GM12892 (cell line): ENCODE measurements around the gene OCEL1. TPM values are rescaled to one million over a fixed set of nuclear protein-coding genes. Genes with fewer than 3 reads are reported as not detected.
A peak's percentile ranks its signal among the peaks of the same experiment; 100 is the strongest.
"Not testable (repeated sequence)": the region's sequence is repeated elsewhere in the genome, so short reads cannot be mapped to it uniquely, and the experiment has no call there.

ENCODE experiments used
- DNase-seq: peaks from one replicate; pipeline ENCODE4 v3.0.0; 2011; ENCODE audit not compliant: insufficient read length
- FAIRE-seq: peaks from 2 replicates; lab custom pipeline; 2011; peaks lifted over from hg19 to GRCh38; lab: Jason Lieb, UNC
- POLR2A ChIP-seq: IDR thresholded peaks from 2 replicates; pipeline ENCODE4 v1.6.1; 2011; ENCODE audit warnings: low read depth, low read length, control low read depth
- POLR2AphosphoS5 ChIP-seq: IDR thresholded peaks from 2 replicates; pipeline ENCODE4 v1.6.1; 2011; ENCODE audit warnings: low read depth, low read length, control low read depth
- TAF1 ChIP-seq: IDR thresholded peaks from 2 replicates; pipeline ENCODE4 v1.6.1; 2011; ENCODE audit warnings: low read depth, mild to moderate bottlenecking, control low read depth, low read length, borderline replicate concordance
- polyA plus RNA-seq: library from polyadenylated mRNA; unstranded; fragments of >200 nt; gene quantifications from one replicate; pipeline ENCODE4 v1.2.1, GENCODE V29; 2012; ENCODE audit warnings: missing spikeins, inconsistent platforms; ENCODE audit not compliant: missing spikeins

The OCEL1 gene, protein sequence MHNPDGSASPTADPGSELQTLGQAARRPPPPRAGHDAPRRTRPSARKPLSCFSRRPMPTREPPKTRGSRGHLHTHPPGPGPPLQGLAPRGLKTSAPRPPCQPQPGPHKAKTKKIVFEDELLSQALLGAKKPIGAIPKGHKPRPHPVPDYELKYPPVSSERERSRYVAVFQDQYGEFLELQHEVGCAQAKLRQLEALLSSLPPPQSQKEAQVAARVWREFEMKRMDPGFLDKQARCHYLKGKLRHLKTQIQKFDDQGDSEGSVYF
- 11.2 TPM for polyA plus RNA-seq

GRCh38 chr19:17226002-17226933, at the start of gene OCEL1:
OCEL1 (plus strand) TSS chr19:17226226; CDS start chr19:17226248, 22 bp downstream.
- peak; percentile 93 for FAIRE-seq
- TF ChIP-seq POLR2AphosphoS5 = peak; percentile 82
- peak; percentile 86 for TF ChIP-seq POLR2A
- TF ChIP-seq TAF1 = peak; percentile 62; the same call in 1 of the 2 replicates

DNA sequence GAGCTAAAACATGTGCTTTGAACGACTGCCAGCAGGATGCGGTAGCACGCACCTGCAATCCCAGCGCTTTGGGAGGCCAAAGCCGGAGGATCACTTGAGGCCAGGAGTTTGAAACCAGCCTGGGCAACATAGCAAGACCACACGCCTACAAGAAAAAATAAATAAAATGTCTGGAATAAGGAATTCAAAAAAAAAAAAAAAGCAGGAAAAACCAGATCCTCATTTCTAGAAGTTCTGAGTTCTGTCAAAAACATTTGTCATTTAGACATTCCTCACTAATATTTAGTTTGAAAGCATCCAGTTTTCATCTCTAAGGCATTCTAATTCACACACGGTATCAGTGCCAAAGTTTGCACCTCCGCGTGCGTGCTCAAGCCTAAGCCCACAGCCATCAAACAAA, 47.7 kb upstream of the OCEL1 start:
- DNase-seq = no peak
- no peak for FAIRE-seq
- TF ChIP-seq TAF1 (no peak), POLR2AphosphoS5 (no peak), POLR2A (no peak)

More at GRCh38 chr19:17226002-17226933, at the start of gene OCEL1:
- peak; percentile 93 for DNase-seq

- FAIRE-seq (peak; percentile 67), DNase-seq (no peak)
- TF ChIP-seq TAF1 (no peak), POLR2AphosphoS5 (no peak), POLR2A (0 out of 2 replicates have a peak, but pooled peaks have one; percentile 12)
These were observed 44.9 kb upstream of the OCEL1 start for GRCh38 chr19:17180997-17181702.

DNA sequence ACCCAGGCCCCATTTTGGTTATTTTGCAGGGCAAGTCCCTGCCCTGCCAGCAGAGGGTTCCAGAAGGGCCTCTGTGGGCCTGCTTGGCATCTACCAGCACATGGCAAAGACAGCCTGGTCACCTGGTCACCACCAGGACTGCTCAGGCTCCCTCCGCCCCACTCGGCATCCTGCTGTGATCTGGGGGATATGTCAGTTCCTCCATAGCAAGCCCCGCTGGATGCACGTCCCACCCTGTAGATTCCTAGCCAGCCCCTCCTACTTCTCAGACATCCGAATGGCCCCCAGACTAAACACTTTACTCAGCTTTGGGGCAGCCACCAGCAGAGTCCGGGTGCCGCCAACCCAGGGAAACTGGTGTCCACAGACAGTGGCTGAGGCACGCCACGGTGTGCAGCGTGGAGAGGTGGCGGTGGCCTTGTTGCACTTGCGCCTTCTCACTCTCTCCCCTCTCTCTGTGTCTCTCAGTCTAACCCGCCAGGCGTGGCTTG, 42.7 kb upstream of the OCEL1 start:
- DNase-seq (no peak), FAIRE-seq (peak; percentile 93)
- no peak for TF ChIP-seq POLR2A
- 0 out of 2 replicates have a peak, but pooled peaks have one; percentile 35 for TF ChIP-seq POLR2AphosphoS5
- TF ChIP-seq TAF1 = no peak

DNA sequence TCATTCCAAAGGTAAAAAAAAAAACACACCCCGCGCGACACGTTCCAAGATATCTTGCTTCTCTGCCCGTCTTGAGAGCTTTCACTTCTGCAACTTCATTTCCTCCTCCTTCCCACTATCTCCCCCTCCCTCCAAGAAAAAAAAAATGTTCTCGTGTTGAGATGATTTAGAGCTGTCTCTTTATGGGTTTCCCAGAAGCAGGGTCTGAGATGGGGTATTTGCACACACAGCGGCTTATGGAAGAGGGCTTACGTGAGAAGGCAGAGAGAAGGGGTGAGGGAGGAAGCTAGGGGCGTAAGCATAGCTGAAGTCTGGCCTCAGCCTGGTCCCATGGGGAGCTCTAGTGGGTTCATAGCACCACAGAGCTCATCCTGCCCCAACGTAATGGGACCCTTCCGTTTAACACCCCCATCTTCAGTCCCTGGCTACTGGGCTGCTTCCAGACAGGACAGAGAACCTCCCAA, 42.1 kb upstream of the OCEL1 start:
- TF ChIP-seq POLR2AphosphoS5 (no peak), POLR2A (no peak; the same call in 1 of the 2 replicates), TAF1 (no peak)
- DNase-seq = no peak
- peak; percentile 93 for FAIRE-seq

- DNase-seq (no peak), FAIRE-seq (no peak)
- TF ChIP-seq POLR2A (peak; percentile 62; the same call in 1 of the 2 replicates), POLR2AphosphoS5 (no peak)
These were observed 41.6 kb upstream of the OCEL1 start for GRCh38 chr19:17184371-17184841.

DNA sequence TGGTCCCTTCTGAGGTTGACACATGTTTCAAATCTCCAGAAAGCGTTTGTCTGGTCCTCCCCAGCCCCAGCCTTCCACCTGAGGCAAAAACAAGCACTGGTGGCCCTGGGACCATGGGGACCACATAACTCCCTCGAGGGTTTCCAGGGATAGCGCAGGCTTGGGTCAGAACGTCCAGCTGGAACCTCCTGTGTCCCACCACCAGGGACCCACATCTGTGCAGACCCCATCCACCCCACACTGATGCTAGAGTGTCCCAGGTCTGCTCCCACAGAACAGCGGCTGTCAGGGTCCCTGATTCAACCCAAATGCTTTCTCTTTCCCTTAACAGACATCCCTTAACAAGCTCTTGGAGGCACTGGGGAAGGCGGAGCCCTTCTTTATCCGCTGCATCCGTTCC, 40.4 kb upstream of the OCEL1 start:
- TF ChIP-seq TAF1 = no peak
- TF ChIP-seq POLR2A = no peak
- TF ChIP-seq POLR2AphosphoS5 = peak; percentile 56; the same call in 1 of the 2 replicates
- no peak for FAIRE-seq
- DNase-seq = no peak

GRCh38 chr19:17191736-17192135, 34.3 kb upstream of the OCEL1 start:
- FAIRE-seq, DNase-seq: not testable (repeated sequence)

- TF ChIP-seq POLR2AphosphoS5 (no peak), TAF1 (no peak), POLR2A (no peak)
- DNase-seq (no peak), FAIRE-seq (no peak)
These were observed 33.3 kb upstream of the OCEL1 start for GRCh38 chr19:17192751-17193150.

DNA sequence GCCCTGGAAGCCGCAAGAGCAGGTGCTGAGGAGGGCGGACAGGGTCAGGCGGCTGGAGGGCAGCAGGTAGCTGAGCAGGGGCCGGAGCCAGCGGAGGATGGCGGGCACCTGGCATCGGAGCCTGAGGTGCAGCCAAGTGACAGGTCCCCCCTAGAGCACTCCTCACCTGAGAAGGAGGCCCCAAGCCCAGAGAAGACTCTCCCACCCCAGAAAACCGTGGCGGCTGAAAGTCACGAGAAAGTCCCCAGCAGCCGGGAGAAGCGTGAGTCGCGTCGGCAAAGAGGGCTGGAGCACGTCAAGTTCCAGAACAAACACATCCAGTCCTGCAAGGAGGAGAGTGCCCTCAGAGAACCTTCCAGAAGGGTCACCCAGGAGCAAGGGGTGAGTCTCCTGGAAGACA, 31.4 kb upstream of the OCEL1 start:
- FAIRE-seq (no peak), DNase-seq (no peak)
- no peak for TF ChIP-seq POLR2AphosphoS5
- no peak for TF ChIP-seq POLR2A
- TF ChIP-seq TAF1 = no peak

GRCh38 chr19:17195106-17195505, 30.9 kb upstream of the OCEL1 start:
- TF ChIP-seq POLR2A (no peak), POLR2AphosphoS5 (no peak), TAF1 (no peak)
- FAIRE-seq (no peak), DNase-seq (no peak)
